DMS114 treated with DMSO at 0.1 percent for 48 hours (cell line): ENCODE measurements around the gene TLE3.

Experiments
- DNase-seq: peaks from one replicate; lab custom pipeline; 2025; ENCODE audit not compliant: unreplicated experiment; lab: John Stamatoyannopoulos, UW

TLE3 gene

DNA sequence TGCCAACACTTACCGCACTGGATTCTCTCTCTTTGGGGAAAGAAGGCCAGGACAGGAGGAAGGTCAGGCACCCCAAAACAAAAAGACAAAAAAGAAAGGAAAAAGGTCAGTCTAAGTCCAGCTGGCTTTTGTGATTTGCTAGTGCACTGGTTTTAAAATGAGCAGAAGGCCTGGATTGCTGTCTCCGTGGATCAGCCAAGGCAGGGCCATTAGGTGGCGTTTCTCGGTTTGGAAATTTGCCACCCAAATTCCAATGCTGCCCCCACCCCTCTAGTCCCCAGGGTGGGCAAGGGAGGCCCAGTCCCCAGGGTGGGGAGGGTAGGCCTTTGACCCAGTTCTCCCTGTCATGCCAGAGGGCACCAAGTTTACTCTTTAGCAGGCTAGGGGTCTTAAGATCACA lies 33.3 kb downstream of the TLE3 start:
- DNase-seq: no peak

DNA sequence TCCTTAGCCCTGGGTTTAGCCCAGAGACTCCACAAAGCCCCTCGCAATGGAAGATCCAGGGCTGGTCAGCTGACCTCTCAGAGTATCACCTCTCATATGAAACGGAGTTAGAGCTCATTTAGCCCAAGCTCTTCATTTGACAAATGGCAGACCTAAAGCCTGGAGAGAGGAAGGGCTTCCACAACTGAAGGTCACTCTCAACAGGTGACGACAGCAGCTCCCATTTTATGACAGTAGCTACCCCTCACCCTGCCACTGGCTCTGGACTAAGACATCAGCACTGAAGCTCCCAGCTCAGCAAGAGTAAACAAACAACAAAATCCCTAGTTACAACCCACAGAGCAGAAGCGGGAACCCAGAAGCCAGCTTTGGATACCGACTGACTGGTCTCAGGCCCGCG lies 33.7 kb downstream of the TLE3 start:
- no peak for DNase-seq

DNA sequence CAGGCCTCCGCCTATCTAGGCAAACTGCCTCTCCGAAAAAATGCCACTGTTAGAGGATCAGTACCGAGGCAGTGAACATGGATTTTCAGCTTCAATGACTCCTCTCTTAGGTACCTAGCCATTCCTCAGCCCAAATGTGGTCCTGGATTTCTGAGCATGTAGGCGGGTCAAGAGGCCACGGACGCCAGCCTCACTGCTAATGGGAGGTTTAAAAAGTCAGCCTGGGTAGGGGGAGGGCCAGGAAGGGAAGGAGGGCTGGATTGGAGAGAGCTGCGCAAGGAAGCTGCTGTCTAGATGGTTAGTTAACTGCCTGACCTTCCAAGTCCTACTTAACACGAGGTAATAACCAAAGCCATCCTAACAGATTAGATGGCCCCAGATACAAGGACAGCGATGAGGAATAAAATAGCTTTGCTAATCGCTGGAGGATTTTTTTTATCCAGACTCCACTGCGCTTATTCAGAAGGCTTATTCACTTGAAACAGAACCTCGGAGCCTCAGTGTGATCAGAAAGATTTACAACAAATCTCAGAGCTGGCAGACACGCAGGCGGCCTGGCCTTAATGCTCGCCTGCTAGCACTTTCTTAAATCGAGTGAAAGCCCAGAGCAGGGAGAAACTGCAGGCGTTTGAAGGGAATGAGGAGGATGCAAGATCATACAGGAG lies 34.3 kb downstream of the TLE3 start:
- no peak for DNase-seq

DNA sequence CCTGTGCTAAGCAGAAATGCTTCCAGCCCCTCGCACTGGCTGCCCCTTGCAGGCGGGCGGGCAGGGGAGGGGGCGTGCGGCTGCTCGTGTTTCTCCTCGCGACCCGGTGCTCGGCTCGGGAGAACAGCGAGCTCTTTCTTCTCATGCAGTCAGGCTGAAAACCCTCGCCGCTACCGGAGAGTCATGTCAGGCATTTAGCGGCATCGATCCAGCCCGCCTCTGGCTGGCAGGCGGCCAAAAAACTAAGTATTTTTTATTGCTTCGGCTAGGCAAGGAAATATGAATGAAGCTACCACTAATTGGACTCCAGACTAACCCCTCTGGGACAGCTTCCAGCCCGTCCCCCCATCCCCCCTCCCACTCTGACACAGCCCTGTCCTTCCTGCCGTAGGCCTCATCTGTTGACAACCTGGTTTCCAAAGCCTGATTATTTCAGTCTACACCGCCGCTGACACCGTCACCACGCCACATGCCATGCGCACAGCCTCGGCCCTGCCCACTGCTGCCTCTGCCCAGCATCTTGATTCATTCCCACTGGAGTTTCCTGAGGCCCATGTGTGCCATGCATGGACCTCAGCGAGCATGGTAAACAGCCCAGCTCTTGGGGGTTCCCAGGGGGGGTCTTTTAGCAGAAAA lies 35.3 kb downstream of the TLE3 start:
- DNase-seq: no peak

DNA sequence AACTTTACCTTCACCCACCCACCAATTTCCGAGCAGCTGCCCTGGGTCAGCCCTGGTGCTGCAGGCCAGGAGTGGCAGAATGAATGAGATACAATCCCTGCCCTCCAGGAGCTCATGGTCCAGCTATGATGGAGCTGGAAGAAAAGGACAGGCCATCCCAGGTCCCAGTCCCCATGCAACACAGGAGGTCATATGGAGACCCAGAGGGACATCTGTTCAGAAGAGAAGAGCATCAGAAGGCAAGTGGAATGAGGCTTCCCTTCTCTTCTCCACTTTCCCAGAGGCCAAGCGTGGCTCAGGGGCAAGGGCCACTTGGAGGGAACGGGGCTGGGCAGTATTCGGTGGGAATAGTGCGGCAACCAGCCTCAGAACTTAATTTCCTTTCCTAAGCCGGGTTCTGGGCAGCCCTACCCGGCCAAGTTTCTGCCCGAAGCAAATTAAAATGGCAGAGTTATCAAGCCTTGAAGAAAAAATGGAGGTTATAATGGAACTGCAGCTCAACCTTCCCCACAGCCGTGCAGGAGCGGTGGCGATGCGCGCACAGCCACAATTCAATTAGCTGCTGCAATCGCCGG lies 35.9 kb downstream of the TLE3 start:
- DNase-seq: no peak

DNA sequence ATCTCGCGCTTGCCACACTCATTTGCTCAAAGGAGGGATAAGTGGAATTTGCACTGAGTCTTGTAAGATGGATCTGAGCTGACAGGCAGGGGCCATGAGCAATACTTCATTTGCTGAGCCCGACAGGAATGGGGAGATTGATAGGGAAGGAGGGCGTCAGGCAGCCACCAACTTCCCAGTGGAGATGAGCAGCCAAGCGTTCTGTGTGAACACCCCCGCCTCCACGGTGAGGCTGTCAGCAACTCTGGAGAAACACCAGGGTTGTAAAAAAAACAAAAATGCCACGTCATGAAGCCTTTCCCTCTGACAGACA lies 36.8 kb downstream of the TLE3 start:
- DNase-seq: no peak

DNA sequence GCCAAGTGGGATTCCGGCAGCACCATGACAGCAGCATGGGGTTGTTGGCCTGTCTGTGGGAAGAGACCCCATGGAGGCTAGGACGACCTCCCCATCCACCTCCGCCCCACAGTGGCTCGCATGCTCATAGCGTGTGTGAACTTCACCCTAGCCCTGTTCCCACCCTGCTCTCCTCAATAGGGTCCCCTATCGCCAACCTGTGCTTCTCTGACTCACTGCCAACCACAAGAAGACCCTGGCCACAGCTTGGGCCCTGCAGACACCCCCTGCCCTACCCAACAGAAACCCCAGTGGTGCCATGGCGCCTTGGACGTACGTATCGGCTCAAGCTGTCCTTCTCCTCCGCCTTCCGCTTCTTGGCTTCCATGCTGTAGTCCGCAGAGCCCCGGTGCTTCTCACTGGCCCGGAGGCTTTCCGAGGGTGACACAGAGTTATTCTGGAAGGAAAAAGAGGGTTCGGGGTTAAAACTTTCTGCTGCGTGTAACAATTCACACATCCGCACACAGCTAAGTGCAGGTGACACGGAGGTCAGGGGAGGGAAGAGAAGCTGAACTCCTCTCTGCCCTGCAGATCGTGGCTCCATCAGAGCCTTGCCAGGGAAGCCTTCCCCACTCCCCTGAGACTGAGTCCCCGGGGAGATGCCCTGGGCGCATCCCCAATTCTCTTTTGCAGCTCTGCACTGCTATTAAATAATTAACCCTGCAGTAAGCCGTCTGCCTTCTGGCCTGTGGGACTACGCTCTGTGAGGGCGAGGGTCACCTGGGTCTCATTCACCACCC lies 37.3 kb downstream of the TLE3 start:
- no peak for DNase-seq

DNA sequence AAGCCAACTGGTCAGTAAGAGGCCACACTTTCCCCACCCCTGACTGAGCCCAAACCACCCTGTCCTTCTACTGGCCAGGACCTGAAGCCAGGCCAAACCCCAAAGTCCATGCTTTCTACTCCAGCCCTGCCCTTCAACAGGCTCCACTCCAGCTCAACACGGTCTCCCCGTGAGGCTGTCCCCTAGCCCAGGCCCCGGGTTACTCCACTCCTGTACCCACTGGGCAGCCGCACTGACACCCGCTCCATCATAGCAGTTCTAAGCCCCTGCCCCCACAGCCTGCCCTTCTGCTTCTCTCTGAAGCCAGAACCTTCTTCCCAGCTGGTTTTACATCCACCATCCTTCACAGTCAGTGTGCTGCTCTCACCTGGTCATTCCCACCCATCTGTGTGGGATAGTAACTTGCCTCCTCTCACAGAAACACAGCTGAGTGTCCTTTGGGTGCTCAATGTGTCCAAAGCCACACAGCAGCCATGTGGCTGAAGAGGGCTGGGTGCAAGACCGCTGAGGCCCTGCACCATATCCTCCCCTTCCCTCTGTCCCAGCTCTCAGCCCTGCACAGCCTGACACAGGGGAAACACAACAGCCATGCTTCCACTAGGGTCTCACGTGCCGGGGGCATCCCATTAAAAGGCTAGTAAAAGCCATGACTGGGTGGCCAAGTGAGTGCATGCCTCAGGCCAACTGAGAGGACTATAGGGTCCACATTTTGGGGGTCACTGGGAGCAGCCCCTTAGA lies 38.1 kb downstream of the TLE3 start:
- no peak for DNase-seq

DNA sequence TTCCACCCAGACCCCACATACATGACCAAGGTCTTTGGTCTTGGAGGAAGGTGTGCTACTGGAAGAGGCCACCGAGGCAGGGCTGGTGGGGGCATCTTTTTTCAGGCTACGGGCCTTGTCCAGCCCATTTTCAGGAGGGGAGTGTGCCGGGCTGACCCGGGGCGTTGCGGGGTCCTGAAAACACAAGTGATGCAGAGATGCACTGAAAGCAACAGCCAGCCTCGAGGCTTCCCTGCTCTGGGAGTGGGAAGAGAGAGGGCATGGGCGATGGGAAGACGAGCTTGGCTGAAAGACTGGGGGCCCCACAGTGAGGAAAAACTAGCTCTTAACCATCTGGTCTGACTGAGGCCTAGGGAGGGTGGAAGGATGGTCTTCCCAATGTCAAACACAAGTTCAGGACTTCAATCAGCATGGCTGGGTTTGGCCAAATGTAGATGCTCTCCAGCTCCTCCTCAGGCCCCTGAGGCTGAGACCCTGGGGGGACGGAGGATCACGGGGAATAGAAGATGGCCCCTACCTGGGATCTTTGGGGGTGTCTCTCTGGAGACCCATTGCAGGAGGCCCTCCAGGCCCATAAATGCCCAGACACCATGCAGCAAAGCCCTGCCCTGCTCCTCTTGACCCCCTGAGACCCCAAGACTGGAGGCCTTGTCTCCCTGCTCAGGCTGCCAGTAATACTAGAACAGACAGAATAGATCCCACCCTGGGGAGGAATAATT lies 38.9 kb downstream of the TLE3 start:
- DNase-seq: no peak

DNA sequence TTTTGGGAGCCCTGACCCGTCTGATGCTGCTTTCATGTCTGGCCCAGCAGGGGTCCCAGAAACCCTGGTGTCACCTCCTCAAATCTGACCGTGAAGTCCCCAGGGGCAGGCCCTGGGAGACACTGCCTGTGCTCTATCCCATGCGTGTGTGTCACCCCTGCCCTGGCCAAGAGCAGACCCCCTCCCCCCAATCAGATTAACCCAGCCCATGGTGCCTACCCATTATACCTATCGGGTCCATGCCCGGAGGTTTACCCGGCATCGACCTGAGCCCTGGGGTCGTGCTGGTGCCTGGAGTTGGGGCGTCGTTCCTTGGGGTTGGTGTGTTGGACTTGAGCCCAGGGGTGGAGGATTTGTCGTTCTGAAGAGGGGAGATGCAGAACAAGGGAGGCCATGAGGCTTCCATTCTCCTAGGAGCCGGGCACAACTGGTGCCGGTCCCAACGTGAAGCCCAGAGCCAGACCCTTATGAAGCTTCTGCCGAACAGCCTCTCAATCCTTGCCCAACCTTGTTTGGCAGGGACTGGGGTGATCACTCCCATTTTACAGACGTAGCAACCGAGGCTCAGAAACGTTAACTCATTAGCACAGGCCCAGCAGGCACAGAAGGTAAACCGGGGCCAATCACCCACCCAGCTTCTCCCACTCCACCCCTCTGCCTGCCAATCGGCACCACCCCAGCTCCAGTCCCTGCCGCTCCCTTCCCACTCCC lies 39.6 kb downstream of the TLE3 start:
- DNase-seq: no peak

DNA sequence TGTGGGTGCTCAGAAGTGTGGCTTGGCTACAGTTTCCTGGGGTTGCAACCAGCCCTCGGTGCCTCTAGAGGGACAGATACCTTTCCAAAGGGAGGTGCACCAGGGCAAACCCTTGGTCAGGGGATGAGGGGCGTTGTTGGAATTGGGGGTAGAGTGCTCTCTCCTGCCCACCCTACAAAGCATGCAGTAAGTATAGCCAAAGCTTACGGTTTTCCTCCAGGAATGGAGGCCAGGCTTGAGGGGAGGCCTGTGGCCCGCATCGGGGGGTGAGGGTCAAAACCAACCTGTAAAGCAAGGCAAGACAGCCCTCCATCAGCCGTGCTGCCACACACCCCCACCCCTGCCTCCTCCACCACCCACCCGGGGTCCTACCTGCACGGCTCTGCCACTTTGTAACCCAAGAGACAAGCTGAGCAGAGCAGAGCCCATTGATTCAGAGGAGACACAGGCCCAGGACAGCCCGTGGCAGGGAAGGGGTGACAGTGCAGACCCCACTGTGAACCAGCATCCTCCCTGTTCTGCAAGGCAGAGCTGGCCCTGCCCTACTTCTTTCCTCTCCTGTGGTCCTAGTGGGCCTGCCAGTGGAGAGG lies 41.5 kb downstream of the TLE3 start:
- DNase-seq: no peak

DNA sequence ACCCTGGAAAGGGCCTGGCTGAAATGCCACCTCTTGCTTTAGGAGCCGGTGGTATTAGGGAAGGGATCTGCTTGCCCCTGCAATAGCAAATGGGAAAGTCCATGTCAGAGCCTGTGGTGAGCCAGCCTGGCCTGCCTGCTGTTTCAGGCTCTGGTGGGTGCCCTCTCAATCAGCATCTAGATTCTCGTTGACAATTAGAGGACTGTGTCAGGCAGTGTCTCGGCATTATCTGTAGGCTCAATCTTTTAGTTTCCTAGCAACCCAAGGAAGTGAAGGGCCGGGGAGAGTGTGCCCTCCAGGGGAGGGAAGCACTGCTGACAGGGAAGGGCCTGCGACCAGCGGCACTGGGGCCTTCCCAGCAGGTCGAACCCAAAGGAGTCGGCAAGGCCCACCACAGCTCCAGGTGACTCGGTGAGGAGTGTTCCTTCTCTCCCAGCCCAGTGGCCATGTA lies 42.1 kb downstream of the TLE3 start:
- DNase-seq: no peak

DNA sequence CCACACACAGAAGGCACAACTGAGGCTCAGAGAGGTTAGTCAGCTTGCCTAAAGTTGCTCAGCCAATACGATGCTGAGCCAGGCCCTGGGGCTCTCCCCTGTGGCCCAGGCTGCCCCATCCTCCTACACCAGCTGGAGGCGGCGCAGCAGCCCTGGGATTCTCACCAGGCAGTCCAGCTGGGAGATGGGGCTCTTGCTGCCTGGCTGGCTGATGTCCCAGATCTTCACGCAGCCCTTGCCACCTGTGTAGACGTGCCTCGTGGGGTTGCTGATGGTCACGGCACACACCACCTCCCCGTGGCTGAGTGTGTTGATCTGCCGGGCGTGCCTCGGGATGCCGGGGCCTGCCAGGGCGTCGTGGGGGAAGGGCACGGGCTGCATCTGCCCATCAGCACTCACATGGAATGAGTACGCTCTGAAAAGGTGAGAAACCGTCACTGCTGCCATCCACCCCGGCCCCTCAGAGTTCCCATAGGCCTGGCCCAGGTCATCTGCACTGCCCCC lies 42.8 kb downstream of the TLE3 start:
- no peak for DNase-seq

DNA sequence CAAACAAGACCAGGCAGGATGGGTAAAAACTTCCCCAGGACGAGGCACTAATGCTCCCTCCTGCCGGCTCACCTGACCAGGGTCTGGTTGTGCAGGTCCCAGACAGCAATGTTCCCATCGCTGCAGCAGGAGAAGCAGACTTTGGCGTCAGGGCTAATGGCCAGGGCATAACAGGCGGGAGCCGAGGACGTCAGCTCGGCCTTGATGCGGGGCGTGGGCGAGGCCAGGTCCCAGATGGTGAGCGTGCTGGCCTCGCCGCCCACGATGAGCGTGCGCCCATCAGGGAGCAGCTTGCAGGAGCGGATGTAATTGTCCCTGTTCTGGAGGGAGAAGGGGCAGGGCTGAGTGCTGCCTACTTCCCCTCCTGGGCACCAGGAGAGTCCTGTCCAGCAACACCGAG lies 43.4 kb downstream of the TLE3 start:
- DNase-seq: no peak

DNA sequence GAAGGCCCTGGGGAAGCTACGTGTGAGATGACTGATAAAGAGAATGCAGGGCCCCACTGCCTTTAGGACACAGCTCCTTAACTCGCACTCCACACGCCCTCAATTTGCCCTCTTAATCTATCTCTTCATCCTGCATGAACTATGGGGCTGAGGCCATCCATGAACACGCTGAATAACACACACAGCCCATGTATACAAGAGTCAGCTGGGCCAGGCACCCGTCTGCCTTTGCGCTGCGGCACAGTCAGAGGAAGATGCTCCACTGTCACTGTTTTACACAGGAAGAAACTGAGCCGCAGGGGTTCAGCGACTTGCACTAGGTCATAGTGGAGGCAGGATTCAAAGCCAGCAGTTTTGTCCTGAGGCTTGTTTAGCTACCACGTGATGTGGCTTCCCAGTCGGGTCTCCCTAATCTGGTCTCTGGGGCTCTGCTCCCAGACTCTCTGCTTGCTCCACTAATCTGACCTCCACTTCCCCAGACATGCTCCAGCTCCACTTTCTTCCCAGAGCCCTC lies 43.9 kb downstream of the TLE3 start:
- DNase-seq: no peak

DNA sequence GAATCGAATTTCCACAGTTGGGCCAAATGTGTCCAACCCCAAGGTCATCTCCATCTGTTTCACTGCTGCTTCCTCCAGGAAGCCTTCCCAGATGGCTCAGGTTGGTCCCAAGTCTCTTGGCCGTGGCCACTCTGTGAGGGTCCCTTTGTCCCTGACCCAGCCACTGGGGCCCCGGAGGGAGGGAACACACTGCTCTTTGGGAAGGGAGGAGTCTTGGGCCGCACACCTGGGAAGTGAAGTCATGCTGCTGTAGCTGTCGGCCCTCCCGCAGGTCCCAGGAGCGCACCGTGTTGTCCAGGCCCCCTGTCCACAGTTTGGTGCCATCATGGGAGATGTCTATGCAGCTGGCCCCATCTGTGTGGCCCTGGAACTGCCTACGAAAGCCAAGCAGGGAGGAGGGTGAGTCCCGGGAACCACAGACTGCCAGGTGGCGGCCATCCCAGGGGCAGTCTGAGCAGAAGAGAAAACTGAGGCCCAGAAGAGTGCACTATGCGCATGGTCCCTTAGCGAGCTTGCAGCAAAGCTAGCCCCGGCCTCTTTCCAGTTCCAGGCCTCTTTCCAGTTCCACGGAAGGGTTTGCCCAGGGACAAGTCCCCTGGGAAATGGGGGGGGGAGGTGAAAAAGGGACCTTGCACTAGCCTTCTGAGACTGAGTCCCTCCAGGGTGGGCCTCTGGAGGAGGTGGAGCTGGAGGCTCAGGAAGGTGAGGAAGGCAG lies 44.6 kb downstream of the TLE3 start:
- no peak for DNase-seq

DNA sequence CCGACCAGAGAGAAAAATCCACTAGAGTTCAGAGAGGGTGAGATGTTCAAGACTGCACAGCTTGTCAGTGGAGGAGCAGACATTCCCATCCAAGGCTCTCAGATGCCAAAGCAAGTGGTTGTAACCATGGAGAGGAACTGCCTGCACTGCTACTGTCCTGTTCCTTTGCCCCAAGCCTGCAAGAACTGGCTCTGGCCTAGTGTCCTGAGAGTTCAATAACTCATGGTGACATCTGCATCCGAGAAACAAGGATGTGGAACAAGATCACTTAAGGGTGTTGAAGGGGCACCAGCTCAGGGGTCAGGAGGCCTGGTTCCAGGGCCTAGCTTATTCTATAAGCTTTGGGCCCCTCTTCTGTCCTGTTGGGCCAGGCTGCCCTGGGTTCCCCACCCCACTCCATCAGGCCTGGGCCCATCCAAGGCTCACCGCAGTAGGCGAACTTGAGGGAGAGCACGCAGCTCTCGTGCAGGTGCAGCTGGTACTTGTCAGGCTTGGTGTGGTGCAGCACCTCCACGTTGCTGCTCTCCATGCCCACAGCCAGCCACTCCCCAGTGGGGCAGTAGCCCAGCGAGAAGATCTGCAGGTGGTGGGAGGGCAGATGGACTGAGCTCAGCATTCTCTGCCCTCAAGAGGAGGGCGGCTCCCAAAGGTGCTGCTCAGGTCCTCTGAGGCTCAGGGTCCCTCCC lies 45.6 kb downstream of the TLE3 start:
- no peak for DNase-seq

DNA sequence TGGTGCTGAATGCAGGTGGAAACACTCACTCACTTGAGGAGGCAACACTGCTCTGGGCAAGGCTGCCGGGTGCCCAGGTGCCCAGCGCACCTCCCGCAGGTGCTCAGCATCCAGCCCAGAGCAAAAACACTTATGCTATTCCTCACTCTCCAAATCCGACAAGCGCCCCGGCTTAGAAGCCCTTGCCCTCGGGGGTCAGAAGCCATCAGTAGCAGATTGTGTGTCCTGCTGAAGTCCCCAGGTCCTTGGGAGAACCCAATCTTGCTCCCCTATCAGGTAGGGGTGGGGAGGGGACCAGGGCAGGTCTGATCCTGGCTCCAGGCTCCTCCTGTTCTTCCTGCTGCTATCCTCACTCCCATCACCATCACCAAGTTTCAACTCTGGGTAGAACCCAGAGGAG lies 46.7 kb downstream of the TLE3 start:
- DNase-seq: no peak
